CD4-positive, alpha-beta T cell treated with Interleukin-10 for 1 hour (primary cell): Measurements from ENCODE around the gene RAB21.

Experiments used
- DNase-seq: peaks from one replicate; pipeline ENCODE4 v3.0.0-alpha.2; 2020

The RAB21 gene, protein sequence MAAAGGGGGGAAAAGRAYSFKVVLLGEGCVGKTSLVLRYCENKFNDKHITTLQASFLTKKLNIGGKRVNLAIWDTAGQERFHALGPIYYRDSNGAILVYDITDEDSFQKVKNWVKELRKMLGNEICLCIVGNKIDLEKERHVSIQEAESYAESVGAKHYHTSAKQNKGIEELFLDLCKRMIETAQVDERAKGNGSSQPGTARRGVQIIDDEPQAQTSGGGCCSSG

DNA sequence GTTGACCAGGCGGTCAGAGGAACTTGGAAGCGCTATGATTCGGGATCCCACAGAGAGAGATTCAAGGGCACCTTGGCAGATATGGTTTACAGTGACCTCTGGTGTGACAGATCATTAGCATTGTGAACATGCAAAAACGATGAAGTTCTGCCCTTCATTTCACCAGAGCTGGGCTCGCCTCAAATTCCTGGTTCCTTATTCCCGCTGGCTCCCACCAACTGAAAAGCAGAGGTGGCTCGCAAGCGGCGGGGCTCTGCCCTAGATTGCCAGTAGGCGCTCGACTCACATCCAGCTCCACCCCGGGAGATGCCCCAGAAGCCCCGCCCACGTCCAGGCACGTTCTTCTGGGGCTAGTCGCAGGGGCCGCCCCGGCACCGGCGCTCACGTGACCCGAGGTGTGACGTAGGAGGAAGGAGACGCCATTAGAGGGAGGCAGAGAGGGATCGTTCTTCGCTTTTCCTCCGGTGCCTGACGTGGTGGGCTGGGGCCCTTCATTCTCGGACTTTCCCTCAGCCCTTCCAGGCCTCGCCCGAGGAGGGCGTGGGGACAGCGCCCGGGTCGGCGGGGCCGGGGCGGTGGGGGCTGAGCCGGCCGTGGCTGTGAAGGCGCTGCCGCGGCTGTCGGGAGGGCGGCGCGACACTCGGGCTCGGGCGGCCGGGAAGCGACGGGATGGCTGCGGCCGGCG is at the start of gene RAB21:
Gene RAB21 (plus strand): TSS at position 403 of the 685 bp plus-strand sequence. CDS start 267 bp downstream, at position 670.
- peak; percentile 97 for DNase-seq

DNA sequence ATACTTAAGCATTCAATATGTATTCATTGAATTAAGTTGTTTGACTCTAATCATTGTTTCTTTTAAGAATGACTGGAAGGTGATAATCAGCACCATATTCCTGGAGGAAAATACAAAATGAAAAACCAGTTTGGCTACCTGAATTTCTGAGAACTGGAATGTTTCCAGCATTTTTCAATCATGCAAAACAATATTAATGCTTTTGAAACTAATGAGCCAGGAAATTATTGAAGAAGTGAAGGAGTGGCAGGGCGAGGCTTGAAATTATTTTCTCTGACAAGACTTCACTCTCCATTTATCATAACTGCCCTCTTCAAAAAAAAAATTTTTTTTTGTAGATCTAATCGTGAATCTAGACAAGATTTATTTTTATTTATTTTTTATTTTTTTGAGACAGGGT is 49.7 kb upstream of the RAB21 start:
- no peak for DNase-seq

DNA sequence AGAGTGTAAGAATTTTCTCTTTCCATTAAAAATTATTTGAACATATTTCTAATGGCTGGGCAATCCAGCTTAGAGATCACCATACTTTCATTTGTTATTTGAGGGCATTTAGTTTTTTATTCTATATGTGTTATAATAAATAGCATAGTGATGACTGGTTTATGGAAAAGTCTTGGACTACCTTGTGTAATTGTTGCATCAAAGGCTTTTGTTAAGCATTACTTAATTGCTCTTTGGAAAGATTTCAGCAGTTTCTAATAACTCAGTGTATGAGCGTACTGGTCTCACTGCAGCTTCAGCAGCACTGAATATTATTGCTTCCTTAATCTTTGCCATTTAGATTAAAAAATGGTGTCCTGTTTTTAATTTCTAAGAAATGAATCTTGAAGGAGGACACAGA is 46.0 kb upstream of the RAB21 start:
- no peak for DNase-seq

DNA sequence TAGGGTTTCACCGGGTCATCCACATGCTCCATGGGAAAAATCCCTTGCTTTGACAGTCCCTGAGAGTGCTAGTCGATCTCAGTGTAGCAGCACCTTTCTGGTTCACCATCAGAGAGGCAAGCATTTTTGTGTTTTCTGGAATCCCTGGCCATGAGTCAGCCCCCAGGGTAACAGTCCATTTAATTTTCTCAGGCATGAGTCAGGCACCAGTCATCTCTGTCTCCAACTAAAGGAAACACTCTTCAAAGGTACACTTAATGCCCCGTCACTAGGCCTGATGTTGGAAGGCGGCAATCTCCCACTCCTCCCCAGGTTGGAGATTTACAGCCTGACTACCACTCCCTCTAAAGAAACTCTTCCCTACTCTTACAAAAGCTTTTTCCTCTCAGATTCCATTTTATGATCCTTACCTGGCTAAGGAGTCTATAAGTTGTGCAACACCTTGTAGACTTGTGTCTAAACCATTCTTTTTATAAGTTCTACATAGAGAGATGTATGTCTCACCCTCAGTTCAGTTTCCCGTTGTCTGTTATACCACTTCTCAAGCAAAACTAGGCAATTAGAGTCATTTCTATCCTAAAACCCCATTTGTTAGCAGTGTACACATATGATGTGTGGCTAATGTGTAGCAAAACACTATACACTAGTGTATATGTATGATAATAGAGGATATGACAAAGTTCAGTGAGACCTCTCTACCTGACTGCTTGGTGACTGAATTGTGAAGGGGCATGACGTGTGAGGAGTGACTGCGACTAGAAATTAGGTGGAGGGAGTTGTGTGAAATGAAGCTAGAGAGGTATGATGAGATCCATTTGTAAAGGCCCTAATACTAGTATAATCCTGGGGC is 44.2 kb upstream of the RAB21 start:
- no peak for DNase-seq

DNA sequence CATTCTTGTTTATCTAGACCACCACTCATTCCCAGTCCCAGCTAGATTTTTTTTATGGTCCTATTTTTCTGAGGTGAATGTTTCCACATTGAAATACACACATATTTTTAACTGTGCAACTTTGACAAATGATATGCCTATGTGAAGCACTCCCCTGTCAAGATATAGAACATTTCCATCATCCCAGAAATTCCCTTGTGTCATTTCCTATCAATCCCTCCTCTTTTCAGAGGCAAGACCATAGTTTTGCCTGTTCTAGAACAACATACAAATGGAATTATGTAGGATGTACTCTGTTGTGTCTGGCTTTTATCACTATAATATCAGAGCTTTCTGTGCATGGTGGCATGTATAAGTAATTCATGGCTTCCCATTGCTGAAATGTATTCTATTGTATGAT is 36.1 kb upstream of the RAB21 start:
- DNase-seq, result no peak

DNA sequence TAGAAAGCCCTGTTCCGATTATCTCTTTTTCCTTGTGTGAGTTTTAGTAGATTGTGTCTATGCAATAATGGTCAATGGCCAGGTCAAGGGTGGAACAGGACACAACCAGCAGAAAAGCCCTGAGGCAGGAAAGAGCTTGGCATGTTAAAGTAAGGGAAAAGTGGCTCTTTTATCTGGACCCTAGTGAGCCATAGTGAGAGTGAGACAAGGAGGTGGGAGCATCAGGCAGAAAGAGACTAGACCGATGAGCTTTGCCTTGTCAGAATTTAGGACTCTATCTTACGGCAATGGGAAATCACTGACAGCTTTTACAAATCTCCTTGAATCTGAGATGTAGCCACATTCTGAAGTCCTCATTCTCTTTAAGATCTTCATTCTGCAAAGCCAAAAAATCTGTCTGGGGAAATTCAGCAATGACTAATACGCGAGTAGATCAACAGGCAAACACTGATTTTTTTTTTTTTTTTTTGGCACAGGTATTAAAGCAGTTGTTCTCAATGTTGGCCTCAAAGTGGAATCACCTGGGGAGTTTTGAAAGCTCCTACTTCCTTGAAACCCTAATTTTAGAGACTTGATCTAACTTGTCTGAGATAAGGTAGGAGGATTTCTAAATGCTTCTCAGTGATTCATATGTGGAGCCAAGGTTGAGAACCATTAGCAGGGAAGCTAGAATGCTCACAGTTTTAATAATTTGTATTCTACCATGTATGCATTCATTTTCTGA is 34.9 kb upstream of the RAB21 start:
- no peak for DNase-seq

DNA sequence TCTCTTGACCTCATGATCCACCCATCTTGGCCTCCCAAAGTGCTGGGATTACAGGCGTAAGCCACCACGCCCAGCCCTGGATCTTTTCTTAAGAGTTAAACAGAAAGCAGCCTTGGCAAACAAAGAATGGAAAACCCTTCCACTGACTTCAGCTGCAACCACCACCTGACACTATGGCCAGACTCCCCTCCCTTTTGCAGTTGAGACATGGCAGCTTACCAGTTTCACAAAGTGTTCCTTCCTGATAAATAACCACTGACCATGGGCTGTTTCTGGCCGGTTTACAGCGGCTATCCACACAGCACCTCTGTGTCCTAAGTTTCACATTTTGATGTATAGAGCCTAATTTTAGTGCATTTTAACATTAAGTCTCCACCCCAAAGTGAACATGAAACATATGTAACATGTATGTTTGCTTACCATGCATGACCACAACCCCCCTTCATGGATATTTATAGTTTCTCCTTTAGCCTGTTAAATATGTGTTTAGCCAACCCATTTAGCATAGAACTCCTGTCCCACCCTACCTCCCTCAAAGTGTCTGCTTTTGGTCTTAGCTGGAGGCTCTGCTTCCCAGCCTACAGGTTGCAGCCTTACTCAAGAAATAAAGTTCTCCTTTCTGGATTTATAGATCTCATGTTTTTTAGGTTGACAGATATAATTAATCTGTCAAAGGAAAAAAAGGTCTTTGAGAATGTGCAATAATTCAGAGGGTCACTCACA is 32.7 kb upstream of the RAB21 start:
- DNase-seq, result no peak

DNA sequence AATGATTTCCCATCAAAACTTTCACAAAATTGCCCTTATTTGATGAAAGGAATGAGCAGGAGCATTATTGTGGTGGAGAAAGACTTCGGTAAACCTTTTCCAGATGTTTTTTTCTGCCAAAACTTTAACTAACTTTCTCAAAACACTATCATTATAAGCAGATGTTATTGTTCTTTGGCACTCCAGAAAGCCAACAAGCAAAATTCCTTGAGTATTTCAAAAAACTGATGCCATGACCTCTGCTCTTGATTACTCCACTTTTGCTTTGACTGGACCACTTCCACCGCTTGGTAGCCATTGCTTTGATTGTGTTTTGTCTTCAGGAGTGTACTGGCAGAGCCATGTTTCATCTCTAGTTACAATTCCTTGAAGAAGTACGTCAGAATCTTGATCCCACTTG is 29.7 kb upstream of the RAB21 start:
- DNase-seq, result no peak

DNA sequence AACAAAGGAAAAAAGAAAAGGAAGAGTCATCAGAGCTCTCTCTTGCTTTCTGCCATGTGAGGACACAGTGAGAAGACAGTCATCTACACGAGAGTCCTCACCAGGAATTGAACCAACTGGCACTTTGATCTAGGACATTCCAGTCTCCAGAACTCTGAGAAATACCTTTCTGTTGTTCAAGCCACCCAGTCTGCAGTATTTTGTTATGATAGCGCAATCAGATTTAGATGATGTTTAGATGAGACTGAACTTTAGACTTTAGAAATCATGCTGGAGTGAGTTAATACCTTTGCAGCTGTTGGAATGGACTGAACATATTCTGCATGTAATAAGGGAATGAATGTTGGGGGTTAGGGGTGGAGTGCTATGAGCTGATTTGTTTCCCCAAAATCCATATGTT is 28.1 kb upstream of the RAB21 start:
- DNase-seq, result no peak

DNA sequence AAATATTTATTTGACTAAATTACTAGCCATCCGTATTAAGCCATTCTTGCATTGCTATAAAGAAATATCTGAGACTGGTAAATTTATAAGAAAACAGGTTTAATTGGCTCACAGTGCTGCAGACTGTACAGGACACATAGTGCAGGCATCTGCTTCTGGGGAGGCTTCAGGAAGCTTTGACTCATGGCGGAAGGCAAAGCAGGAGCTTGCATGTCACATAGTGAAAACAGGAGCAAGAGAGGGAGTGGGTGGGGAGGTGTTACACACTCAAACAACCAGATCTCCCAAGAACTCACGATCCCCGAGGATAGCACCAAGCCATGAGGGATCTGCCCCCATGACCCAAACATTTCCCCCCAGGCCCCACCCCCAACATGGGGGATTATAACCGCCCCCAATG is 26.7 kb upstream of the RAB21 start:
- DNase-seq, result no peak

DNA sequence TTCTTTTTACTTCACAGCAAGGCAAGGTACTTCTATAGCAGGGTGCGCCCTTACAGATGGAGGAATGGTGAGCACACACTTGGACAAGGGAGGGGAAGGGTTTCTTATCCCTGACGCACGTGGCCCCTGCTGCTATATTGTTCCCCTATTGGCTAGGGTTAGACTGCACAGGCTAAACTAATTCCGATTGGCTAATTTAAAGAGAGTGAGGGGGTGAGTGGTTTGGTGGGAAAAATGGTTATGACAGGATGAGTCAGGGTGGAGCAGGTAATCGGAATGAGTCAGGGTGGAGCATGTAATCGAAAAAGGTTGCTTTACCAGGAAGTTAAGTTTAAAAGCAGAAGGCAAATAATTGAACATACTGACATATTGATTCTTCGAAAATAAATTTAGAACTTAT is 23.7 kb upstream of the RAB21 start:
- no peak for DNase-seq

DNA sequence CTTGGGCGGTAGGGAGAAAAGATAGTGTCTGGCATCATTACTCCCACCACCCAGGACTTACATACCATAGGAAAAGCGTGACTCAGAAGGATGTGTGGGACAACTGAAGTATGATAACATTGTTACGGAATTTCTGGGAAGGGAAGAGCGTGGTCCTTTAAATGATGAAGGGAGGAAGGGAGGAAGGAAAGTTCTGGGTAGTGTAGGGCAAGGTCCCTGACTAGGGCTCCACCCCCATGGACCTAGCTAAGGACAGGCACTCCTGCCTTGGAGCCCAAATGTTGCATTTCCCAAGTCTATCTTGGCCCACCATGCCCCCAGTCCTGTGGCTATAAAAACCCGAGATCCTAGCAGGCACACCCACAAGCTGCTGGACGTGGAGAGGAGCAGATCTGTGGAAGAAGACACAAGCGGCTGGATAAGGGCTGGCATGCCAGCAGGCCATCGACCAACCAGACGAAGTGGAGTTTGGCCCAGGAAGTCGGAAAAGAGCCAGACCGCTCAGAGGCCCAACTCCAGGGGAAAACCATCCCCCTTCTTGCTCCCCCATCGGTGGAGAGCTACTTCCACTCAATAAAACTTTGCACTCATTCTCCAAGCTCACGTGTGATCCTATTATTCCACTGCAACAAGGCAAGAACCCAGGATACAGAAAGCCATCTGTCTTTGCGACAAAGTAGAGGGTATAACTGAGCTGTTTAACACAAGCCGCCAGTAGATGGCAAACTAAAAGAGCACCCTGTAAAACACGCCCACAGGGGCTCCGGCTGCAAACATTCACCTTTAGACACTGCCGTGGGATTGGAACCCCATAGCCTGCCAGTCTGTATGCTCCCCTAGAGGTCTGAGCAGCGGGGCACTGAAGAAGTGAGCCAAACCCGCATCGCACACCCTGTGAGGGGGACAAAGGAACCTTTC is 23.0 kb upstream of the RAB21 start:
- no peak for DNase-seq

DNA sequence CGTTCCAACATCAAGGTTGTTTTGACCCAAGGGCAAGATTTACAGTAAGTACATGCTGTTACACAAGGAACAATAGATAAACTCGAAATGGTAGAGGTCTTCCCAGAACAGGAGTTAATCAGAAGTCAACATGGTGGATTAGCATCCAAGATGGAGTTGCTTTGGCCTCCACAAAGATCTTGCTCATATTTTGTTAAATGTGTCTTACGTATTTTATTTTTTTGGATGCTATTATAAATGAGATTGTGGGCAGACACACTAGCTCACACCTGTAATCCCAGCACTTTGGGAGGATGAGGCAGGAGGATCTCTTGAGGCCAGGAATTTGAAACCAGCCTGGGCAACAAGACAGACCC is 22.3 kb upstream of the RAB21 start:
- DNase-seq, result no peak

DNA sequence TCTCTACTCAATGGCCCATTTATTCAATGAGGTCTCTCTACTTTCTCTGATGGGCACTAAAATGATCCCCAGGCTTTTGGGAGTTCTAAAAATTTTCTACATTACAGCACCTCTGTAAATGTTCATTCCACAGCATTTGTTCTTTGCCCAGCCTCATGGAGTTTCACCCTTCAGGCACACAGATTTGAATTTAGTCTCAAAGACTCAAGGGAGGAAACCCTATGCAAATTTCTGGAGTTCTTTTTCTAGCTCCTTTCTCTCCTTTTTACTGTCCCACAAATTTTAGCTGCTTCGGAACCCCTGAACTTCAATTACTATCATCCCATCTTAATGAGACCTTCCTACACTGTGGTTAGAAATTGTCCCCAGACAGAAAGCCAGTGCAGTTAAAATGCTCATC is 17.5 kb upstream of the RAB21 start:
- DNase-seq, result no peak

DNA sequence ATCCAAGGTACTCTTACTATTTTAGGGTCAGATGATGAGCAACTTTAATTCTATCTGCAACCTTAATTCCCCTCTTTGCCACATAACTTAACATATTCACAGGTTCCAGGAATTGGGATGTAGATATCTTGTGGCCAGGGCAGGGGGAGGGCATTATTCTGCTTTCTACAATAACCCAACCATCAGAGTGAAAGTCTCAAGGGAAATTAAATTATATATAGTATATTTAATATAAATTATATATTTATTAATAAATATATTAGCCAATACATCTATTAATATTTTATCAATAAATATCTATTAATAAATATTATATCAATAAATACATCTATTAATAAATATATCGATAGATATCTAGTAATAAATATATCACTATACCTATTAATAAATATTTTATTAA is 11.7 kb upstream of the RAB21 start:
- no peak for DNase-seq

DNA sequence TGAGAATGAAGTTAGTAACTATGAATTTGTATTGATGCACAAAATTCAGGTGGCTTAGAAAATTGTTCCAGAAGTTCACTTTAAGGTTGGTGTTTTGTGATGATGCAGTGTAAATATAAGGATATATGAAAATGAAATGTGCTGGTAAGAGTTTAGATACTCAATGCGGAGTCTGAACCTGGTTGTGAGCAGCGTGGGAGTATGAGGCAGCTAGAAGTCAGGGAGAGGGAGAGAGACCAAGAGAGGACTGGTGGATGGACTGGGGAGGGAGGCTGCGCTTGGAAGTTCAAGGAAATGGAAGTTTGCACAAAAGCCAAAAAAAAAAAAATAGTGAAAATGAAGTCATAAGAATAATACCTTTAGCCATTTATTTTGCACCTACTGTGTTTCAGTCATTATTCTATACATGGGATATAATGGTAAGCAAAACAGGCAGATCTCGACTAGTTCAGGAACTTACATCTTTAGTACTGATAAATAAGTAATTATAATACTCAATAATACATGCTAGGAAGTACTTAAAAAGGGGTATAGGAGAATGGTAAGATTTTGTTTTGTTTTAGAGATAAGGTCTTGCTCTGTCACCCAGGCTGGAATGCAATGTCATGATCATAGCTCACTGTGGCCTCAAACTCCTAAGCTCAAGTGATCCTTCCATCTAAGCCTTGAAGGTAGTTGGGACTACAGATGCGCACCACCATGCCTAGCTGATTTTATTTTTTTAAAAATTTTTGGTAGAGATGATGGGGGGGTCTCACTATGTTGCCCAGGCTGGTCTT is 10.0 kb upstream of the RAB21 start:
- no peak for DNase-seq

DNA sequence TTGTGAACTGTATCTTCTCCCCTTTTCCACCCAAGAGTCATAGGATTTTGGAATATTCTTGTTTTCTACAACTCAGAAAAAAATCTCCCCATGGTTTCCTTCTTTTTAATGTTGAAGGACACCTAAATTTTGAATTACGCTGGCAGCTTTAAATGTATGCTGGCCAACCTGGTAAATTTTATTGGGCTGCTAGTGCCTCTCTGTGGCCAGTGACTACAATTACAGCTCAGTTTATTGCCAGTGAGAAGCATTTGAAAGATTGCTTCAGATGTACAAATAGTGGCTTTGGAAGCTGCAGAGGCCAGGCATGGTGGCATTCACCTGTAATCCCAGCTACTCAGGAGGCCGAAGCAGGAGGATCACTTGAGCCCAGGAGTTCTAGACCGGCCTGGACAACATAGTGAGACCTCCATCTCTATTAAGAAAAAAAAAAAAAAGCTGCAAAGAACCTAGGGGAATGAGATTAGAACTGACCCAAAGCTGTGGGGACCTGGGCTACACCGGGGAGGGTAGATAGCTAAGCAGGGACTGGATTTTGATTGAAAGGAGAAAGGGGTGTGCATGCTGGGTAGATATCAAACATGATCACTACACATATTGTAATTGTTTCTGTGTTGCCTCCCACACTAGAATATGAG is 7.6 kb upstream of the RAB21 start:
- peak; percentile 76 for DNase-seq

DNA sequence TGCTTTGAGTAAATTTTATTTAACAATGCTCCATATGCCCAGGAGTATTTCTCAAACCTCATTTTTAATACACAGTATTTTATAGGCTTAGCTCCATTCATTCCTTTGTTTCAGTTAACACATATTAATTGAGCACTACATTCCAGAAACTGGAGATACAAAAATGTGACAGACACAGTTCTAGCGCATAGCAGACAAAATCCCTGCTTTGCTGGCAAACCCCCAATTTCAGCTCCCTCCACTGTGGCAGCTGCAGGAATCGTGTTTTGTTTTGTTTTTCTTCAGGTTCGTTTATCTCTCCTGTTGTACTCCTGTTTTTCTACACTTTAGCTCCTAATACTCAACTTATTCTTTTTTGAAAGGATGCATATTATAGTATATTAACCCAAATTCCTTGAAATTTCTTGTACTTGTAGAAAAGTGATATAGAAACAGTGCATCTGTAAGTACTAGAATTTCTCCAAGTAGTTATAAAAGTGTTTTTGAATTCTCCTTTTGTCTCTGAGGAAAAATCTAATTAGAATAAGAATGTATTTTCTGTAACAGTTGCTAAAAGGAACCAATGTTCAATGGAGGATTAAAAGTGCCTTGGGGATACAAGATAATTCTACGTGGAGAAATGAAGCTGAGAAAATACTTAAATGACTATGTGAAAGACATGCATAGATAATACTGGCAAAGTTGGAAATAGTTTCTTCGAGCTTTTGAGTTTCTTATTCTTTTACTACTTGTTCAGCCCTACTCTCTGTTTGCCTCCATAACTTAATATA is 6.4 kb upstream of the RAB21 start:
- DNase-seq, result no peak

DNA sequence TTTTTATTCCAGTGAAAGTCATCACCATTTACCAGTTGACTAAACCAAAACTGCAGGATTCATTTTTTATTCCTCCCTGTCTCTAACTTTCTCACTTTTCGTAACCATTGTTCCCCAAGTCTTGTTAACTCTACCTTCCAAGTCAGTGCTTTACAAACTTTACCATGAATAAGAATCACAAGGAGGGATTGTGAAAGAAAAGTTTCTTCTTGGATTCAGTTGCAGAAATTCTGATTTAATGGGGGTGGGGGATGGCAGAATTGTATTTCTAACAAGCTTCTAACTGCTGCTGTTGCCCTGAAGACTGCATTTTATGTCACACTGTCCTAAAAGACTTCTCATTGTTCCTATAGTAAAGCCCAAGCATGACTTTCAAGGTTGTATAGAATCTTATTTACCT is 5.0 kb upstream of the RAB21 start:
- DNase-seq, result no peak

DNA sequence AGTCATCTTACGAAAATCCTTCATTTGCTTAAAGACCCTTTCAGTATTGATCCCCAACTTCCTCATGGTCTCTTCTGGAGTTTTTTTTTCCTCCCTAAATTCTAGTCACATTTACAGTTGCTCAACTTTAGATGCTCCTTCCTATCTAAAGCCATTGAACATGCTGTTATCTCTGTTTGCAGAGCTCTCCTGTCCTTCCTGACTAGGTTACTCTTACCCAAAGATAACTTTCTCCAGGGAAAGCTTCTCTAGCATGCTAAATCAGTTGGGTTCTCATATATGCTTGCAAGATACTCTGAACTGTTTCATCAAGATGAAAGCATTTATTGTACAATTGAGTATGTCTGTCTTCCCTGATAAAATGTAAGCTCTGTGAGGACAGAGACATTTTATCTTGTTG is 1.8 kb upstream of the RAB21 start:
- DNase-seq, result no peak
